ENCODE measurements around the gene PAM16.

The PAM16 gene

DNA sequence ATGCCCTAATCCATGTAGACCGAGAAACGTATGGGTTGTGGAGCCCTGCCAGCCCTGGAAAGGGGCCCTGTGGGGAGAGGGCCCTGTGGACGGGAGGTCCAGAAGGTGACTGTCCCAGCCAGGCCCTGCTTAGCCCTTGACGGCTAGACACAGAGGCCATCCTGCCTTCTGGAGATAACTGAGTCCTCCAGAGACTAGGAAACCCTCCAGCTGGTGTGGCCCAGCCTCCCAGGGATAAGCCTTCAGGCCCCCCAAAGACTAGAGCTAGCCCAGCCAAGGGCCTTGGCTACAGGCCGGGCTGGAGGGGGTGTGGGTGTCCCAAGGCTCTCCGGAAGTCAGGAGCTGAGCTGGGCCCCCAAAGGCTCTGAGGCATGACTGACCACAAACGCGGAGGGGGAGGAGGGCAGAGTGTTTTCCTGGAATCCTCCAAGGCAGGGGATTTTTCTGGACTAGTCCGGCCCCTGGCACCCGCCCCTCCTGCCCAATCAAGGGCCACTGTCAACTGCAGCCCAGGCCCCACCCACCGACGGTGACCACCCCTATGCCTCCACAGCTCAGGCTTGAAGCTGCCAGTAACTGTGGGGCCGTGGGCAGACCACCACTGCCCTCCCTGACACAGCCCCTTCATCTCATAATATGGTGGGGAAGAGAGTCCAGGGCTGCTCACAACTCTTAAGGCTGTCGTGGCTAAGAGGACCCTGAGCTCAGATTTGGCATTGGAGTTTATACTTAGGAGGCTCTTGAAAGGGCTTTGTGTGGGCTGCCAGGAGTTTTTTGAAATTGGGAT lies 19.6 kb upstream of the PAM16 start:
- DNase-seq: no peak

DNA sequence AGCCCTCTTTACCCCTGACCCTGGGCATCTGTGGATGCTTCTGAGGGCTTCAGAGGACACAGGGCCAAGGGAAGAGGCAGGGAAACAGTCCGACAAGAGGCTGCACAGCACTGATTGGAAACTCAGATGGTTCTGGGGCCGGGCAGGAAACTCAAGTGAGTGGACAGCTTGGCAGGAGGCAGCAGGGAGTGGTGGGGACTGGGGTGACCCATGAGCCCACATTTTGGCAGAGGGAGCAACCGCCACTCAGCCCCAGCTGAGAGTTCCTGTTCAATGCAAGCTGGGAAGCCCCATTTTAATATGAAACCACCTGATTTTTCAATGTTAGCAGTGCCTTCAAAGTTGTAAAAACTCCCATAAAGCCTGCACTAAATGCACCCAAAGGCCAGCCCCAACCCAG lies 19.0 kb upstream of the PAM16 start:
- DNase-seq: no peak

DNA sequence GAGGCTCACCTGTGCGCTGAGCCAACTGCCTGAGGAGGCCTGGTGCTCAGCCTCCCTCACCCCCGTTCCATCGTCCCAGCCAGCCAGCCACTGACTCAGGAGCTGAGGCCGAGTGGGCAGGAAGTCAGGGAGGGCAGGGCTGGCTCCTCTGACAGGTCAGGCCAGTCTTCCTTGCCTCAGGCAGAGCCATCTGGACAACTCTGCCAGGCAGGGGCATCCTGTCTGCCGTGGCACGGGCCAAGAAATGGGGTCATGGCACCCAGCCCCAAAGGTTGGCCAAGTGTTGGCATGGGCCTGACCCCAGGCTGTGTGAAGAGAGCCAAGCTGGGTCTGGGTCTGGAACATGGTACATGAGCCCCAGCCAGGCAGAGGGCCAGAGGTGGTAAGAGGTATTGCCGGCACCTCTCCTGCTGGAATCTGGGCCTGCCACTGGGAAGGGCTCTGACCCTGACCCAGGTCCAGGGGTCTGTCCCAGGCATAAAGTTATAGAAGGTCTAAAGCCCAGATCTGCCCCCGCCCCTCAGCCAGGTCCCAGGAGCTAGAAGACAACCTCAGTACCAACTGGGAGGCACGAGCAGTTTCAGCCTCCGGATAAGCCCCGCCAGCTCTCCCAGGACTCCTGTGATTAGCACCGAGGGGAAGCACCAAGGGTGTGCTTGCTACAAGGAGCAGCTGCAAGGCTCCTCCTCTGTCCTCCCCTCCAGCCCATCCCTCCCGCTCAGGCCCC lies 18.0 kb upstream of the PAM16 start:
- no peak for DNase-seq

DNA sequence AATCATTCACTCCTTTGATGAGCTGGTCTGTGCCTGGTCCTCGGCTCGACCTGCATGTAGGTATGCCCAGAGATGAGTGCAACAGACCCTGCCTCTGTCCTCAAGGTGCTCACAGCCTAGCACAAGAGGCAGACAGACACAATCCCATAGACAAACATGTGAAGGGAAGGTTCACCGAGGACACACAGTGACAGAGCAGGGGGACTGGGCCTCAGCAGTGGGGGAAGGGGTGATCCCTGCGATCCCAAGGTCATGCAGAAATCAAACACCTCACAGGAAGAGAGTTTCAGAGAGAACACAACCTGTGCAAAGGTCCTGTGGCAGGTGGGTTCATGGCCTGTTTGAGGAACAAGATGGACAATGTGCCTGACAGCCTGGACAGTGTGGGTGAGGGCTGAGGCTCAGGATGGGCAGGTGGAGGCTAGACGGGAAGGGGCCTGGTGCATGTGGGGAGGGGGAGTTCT lies 16.3 kb upstream of the PAM16 start:
- no peak for DNase-seq

DNA sequence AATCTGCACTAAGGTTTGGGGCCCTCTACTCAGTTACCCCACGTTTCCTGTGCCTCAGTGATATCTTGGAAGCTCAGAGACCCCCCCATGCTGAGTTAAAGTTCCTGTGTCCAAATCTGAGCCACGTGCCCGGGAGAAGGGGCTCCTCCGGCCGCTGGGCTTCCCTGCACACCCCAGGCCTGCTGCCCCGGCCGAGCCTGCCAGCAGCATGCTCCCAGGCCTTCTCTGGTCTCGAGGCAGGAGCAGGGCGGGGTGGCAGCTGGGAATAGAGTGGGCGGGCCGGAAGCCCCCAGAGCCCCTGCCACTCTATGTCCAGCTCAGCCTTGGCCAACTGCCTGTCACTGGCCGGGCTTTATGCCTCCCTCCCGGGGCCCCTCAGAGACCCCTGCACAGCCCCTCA lies 14.9 kb upstream of the PAM16 start:
- no peak for DNase-seq

DNA sequence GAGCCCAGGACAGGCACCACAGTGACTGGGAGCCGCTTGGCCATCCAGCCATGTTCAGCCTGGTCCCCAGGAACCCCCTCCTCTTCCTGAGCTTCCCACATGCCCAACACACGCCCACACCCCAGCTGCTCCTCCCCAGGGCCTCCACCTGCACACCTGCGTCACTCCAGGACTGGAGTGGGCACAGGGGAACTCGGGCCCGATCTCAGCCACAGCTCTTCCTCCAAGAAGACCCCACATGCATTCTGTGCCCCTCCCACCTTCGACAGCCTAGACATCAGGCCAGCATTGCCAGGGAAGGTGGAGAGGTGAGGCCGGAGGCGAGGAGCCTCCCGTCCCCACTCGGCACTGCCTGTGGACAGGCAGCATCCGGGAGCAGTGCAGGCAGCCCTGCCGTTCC lies 14.5 kb upstream of the PAM16 start:
- DNase-seq: no peak

DNA sequence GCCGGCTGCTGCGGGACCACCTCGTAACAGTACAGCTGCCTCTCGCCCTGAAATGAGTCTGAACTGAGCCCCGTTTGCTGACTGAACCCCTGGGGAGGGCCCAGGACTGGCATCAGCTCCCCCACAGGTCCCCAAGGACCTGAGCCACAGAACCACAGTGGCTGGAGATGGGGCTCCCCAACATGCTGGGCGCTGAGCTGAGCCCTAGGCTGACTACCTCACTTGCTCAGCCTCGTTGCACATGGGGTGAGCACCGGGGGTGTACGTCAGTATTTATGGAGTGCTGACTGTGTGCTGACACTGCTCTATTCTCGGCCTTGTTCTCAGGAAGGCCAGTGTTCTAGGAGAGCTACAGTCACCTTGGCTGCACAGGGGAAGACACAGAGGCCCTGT lies 13.9 kb upstream of the PAM16 start:
- no peak for DNase-seq

DNA sequence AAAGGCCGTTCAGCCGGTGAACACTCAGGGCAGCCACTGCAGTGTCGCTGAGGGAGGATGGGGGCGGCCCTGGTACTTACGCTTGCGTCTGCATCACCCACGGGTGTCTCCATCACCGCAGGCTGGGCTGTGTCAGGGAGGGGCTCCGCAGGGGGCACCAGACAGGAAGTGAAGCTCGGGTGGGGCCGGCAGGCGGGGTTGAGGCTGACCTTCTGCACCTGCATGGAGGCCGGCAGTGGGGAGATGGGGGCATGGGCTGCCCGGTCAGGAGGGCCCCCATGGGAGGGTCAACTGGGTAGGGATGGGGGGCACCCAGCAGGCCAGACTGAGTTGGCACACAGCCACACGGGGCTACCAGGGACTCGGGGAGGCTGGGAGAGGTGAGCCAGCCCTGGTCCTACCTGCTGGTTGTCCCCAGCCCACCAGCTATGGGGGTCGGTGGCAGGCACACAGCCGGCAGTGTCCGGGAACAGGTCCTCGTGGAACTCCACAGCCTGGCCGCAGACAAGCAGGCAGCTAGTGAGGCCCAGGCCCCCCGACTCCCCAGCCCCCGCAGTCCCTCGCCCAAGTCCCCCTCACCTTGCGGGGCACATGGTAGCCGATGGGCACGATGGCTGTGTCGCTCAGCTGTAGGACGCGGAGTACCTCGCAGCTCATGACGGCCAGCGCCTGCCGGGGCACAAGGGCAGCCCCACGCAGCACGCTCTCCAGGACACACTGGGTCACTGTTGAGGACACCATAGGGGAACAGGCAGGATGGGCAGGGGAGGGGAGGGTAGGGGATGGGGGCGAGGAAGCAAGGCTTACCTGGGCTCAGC lies 13.3 kb upstream of the PAM16 start:
- no peak for DNase-seq

DNA sequence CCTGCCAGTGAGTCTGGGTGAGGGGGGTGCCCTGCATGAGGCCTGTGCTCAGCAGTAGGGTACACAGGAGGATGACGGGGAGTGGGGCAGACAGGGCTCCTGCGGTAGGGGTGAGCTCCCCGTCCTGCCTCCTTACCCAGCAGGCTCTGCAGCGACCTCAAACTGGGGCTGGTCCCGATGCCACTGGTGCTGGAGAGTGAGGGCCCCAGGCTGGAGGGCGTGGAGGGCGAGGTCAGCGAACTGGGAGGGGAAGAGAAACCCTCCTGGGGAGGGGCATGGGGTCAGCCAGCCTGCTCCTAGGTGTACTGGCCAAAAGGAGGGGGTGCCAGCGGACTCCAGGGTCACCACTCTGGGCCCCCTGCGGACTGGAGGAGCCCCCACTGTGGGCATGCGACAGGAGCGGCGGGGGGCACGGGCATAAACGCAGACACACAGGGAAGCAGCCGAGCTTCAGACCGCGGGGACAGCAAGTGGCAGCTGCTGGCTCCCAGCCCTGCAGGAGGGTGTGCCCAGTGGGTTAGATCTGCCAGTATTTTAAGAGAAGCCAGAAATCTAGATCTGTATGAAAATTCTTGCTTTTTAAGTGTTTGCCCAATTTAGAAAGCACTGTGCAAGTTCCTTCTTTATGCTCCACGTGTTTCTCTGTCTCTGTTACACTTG lies 11.5 kb upstream of the PAM16 start:
- DNase-seq: peak; percentile 34

DNA sequence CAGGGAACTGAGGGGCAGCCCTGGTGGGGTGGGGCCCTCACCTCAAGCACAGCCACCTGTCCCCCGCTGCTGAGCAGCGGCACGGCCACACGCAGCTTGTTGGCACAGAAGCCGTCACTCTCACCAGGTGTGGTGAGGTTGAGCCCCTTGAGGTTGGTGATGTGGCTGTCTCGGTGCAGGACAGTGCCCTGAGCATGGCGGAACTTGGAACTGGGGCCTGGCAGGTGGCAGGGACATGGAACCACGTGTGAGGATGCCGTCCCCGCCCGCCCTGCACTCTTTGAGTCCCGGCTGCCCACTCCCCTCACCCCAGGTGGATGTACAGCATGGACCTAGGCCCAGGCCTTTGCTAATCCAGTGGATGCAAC lies 10.8 kb upstream of the PAM16 start:
- no peak for DNase-seq

DNA sequence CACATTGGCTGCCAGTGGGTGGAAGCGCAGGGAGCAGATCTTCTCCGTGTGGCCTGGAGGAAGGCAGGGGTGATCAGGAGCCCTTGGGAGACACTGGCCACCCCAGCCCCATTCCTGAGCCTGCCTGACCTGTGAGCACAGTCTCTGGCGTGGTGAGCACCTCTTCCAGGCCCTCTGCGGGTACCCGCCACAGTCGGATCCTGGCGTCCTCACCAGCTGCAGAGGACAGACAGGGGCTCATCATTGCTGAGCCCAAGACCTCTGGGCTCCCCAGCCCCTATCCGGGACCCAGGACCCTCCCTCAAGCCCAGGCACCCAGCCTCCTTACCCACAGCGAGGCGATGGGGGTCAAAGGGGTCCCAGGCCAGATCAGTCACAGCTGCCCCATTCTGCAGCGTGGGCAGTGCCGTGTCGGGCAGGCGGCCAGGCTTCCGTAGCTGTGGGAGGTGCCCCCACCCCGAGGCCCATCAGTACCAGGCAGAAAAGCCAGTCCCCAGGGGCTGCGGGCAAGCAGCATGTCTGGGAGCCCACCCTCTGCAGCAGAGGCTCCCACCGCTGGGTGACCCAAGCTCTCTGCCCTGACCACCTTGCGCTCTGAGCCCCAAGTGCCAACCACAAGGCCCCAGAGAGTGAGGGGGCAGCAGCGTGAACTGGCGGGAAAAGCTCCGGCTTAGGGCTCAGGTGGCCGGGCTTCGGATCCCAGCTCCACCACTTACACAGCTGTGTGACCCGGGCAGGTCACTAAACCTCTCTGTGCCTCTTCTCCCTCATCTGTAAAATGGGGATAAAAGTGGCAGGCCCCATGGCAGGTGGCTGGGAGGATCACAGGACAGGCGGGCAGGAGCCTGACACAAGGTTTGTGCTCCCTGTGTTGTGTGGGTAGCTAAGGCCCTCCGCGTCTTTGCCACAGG lies 10.2 kb upstream of the PAM16 start:
- no peak for DNase-seq

DNA sequence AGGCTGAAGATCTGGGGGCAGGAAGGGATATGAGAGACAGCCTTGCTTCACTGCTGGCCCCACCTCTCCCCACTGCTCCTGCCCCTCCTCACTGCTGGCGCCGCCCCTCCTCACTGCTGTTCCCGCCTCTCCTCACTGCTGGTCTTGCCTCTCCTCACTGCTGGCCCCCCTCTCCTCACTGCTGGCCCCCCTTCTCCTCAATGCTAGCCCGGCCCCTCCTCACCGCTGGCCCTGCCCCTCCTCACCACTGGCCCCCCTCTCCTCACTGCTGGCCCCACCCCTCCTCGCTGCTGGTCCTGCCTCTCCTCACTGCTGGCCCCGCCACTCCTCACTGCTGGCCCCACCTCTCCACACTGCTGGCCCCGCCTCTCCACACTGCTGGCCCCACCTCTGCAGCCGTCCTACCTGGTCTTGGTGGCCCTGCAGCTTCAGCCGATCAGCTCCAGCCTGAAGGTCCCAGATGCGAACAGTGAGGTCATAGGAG lies 9.5 kb upstream of the PAM16 start:
- DNase-seq: peak; percentile 46

DNA sequence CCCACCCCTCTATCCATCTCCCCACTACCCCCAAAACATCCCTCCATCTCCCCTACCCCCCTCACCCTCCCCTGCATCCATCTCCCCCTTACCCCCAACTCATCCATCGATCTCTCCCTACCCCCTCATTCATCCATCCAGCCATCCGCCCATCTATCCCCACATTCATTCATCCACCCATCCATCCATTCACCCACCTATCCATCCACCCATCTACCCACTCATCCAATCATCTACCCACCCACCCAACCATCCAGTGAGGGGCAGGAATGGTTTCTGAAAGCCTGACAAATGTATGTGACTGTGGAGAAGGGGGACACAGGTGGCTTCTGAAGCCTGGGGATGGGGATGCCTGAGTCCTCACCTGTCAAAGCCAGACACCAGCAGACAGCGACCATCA lies 8.8 kb upstream of the PAM16 start:
- no peak for DNase-seq

DNA sequence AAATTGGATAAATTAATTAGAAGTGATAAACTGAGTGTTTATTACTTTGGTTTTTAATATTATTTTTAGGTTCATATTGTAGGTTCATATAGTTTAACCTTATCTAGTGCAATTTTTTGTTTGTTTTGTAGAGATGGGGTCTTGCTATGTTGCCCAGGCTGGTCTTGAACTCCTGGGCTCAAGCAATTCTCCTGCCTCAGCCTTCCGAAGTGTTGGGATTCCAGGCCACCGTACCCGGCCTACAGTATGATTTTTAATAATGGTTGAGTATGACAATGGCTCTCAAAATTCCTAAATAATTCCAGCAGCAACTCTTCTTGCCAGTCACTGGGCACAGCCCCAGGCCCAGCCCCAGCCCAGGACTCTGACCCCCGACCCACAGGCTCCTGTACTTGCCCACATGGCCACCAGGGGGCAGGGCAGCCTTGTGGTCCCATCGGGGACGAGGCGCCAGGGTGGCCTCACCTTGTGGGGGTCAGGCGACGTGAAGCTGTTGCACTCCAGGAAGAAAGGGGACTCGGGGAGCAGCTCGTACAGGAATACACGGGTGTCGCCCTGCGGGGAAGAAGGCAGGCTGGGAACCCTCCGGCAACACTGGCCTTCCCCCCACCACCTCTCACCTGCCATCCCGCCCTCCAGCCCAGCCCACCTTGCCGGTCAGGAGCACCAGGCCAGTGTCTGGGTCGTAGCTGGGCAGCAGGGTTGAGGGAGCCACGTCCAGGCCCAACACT lies 7.9 kb upstream of the PAM16 start:
- DNase-seq: peak; percentile 70

DNA sequence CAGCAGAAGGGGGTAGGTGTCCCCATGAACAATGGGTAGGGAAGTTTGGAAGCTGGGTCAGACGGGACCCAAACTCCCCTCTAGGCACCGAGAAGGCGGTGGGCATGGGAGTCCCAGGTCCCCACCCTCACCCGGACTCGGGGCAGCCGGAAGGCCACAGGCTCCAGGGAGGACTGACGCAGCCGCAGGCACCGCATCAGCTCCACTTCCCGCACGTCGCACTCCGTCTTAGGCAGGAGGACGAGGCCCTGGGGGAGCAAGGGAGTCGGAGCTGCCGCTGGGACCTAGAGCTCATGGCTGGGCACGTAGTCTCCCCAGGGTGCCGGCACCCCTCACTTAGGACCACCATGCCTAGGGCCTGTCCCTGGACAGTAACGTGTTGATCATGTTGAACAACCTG lies 7.1 kb upstream of the PAM16 start:
- no peak for DNase-seq

DNA sequence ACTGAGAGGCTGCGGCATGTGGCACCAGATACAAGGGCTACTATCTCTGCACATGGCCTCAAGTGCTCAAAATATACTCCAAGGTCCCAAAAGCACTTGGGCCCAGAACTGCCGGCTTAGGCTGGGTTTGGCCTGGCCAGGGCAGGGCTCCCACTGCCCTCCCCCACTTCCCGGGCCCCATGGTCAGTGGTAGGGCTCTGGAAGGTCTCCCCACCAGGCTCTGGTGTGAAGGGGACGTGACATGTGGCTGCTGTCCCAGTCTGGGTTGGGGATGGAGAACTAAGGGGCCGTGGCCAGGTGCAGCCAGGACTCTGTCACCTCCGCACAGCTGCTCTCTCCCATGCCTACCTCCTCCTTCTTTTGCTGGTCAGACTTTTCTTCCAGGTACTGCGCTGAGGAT lies 5.7 kb upstream of the PAM16 start:
- no peak for DNase-seq

DNA sequence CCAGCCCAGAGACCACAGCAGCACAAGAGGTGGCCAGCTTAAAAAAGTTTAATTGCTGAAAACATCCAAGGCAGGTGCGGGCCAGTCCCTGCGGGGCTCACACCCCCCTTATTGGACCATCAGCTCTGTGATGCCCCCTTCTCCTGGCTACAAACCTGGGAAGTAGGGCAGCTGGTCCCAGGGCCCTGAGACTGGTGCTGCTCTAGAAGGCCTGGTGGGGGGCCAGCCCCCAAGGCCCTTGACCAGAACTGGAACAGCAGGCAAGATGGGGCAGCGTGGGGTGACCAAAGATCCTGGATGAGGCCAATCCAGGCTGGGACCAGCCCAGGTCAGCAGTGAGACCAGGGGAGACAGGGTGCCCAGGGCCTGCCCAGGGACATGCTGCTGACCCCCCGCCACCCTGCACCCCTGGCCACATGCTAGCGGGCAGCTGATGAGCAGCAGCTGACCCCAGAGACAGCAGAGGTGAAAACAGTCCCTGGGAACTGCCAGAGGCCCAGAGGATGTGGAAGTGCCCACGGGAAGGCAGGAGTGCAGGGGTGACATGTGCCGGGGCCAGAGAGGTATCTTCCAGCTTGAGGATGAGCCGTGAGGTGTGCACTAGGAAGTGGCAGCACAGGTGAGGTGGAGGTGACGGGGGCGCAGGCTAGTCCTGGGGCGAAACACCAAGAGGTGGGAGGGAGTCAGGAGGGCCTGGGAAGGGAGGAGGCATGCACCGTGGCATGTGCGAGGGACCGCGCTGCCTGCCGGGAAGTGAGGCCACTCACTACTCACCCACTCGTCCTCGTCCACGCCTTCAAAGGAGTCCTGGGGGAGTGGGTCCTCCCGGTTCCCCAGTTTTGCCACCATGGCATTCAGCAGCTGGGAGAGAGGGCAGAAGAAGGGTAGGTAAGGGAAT lies 3.6 kb upstream of the PAM16 start:
- no peak for DNase-seq

DNA sequence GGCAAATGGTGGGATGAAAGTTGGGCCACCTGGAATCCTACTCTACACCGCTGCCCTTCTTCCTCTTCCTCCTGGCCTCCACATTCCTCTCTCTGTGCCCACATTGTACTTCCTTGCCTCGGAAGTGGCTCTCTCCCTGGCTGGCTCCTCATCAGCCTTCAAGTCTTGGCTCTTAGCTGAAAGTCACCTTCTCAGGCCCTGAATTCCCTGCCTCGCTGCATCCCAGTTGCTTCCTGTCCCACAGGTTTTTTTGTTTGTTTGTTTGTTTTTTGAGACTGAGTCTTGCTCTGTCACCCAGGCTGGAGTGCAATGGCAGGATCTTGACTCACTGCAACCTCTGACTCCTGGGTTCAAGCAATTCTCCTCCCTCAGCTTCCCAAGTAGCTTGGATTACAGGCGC lies 2.6 kb upstream of the PAM16 start:
- no peak for DNase-seq

DNA sequence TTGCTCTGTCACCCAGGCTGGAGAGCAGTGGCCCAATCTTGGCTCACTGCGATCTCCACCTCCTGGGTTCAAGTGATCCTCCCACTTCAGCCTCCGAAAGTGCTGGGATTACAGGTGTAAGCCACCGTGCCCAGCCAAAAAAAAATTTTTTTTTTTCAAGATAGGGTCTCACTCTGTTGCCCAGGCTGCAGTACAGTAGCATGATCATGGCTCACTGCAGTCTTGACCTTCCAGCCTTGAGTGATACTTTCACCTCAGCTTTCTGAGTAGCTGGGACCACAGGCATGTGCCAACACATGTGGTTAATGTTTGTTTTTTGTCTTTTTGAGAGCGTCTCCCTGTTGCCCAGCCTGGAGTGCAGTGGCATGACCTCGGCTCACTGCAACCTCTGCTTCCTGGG lies 1.7 kb upstream of the PAM16 start:
- DNase-seq: no peak

DNA sequence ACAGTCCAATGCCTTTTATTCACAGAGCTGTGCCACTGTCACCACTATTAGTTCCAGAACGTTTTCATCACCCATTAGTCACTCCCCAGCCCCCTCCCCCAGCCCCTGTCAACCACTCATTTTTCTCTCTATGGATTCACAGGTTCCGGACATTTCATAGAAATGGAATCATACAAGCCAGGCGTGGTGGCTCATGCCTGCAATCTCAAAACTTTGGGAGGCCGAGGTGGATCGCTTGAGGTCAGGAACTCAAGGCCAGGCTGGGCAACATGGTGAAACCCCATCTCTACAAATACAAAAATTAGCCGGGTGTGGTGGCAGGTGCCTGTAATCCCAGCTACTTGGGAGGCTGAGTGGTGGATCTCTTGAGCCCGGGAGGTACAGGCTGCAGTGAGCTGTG lies 759 bp upstream of the PAM16 start:
- DNase-seq: no peak
